Epithelial cell of proximal tubule (primary cell): ENCODE data around the gene PPP4R3B. TPM values are rescaled to one million over a fixed set of nuclear protein-coding genes. Genes with fewer than 3 reads are reported as not detected.
A peak's percentile ranks its signal among the peaks of the same experiment; 100 is the strongest.

Source experiments
- DNase-seq: peaks from one replicate; pipeline ENCODE4 v3.0.0-alpha.2; 2011; ENCODE audit warnings: low read depth
- H3K4me3 ChIP-seq: 2 replicates; pipeline ENCODE4 v1.5.1; 2011; ENCODE audit warnings: low read depth, mild to moderate bottlenecking, low read length
- CTCF ChIP-seq: conservative IDR thresholded peaks from 2 replicates; pipeline ENCODE4 v1.5.1; 2012; ENCODE audit warnings: low read depth, mild to moderate bottlenecking, low read length
- total RNA-seq: library from RNA; depleted of rRNA; stranded (reverse); fragments of >200 nt; gene quantifications from 2 replicates; pipeline ENCODE4 v1.2.3, GENCODE V29; 2015

Gene PPP4R3B
- total RNA-seq, 1 donor from 2014 or later = 43.4 TPM

- peak; percentile 61 for TF ChIP-seq CTCF
- no peak for DNase-seq
- peak overlapping the region; percentile 95 for H3K4me3 ChIP-seq
Measured at GRCh38 chr2:55620123-55620779, 2.8 kb upstream of the PPP4R3B start.

- H3K4me3 ChIP-seq = peak overlapping the region; percentile 95
- no peak for DNase-seq
- TF ChIP-seq CTCF = no peak
Measured at GRCh38 chr2:55618275-55619055, 1.0 kb upstream of the PPP4R3B start.

GRCh38 chr2:55618025-55618274 lies 528 bp upstream of the PPP4R3B start:
- peak overlapping the region; percentile 95 for H3K4me3 ChIP-seq
- no peak for DNase-seq
- no peak for TF ChIP-seq CTCF

GRCh38 chr2:55616551-55617174 lies 759 bp downstream of the PPP4R3B start:
- no peak for TF ChIP-seq CTCF
- H3K4me3 ChIP-seq = peak overlapping the region; percentile 92
- DNase-seq = no peak

GRCh38 chr2:55611997-55612396 lies 5.4 kb downstream of the PPP4R3B start:
- H3K4me3 ChIP-seq = no peak overlapping the region
- TF ChIP-seq CTCF = no peak

GRCh38 chr2:55610954-55611743 lies 6.3 kb downstream of the PPP4R3B start:
- no peak for DNase-seq
- no peak for TF ChIP-seq CTCF
- no peak overlapping the region for H3K4me3 ChIP-seq

More at GRCh38 chr2:55611997-55612396, 5.4 kb downstream of the PPP4R3B start:
- DNase-seq = no peak
